B cell (primary cell): ENCODE data around the gene UBAC2. TPM values are rescaled to one million over a fixed set of nuclear protein-coding genes. Genes with fewer than 3 reads are reported as not detected.
"Not testable (repeated sequence)": the region's sequence is repeated elsewhere in the genome, so short reads cannot be mapped to it uniquely, and the experiment has no call there.

ENCODE experiments used
- ATAC-seq: fragments of 200-7000 bp; cut with Tn5 transposase; one replicate; pipeline ENCODE4 v1.10.0; 2021; ENCODE audit warnings: low read depth, mild to moderate bottlenecking, moderate number of reproducible peaks, moderate library complexity
- CTCF ChIA-PET: fragments of 350-600 bp; sonication (Branson Sonifier 250); formaldehyde crosslinking; loops from one replicate; lab custom pipeline; 2021; ENCODE audit warnings: antibody characterized with exemption, inconsistent platforms; lab: Charles Lee
- POLR2A ChIA-PET: fragments of 350-600 bp; sonication (Branson Sonifier 250); formaldehyde crosslinking; loops from one replicate; lab custom pipeline; 2021; ENCODE audit warnings: antibody characterized with exemption; lab: Charles Lee
- DNase-seq: peaks from one replicate; pipeline ENCODE4 v3.0.0; 2013
- H2AFZ ChIP-seq: 2 replicates; pipeline ENCODE4 v1.6.1; 2012; ENCODE audit warnings: mild to moderate bottlenecking, low read depth, low read length; ENCODE audit not compliant: insufficient read depth, poor library complexity, severe bottlenecking
- H3K27ac ChIP-seq, 2 donors: 1 replicate in 1 of 2; 2 replicates in 1 of 2; pipeline ENCODE4 v1.5.1; 2012 to 2013; ENCODE audit warnings: low read length in 2 of 2, mild to moderate bottlenecking in 2 of 2, moderate library complexity in 1 of 2
- H3K27me3 ChIP-seq, 4 experiments: fragments of 200-600 bp in 1 of 4; sonication (generic) in 1 of 4; replicated peaks in 1 of 4; 1 replicate in 2 of 4; 2 replicates in 2 of 4; pipeline versions ENCODE4 v1.6.1 to v1.7.0; 2013 to 2016; ENCODE audit warnings: low read length in 3 of 4, mild to moderate bottlenecking in 2 of 4, mixed read lengths in 1 of 4, moderate library complexity in 1 of 4; ENCODE audit not compliant: insufficient read depth in 4 of 4, control insufficient read depth in 3 of 4; ENCODE audit errors: control extremely low read depth in 1 of 4
- H3K36me3 ChIP-seq, 2 experiments: replicated peaks in 1 of 2; 1 replicate in 1 of 2; 2 replicates in 1 of 2; pipeline versions ENCODE4 v1.6.1 to v1.7.1; 2013; ENCODE audit warnings: low read length in 1 of 2; ENCODE audit not compliant: insufficient read depth in 2 of 2, control insufficient read depth in 1 of 2; ENCODE audit errors: control extremely low read depth in 1 of 2, extremely low read depth in 1 of 2
- H3K4me1 ChIP-seq, 2 donors: fragments of 200-600 bp in 1 of 2; sonication (generic) in 1 of 2; 1 replicate in 1 of 2; 2 replicates in 1 of 2; pipeline versions ENCODE4 v1.5.1 to v1.6.1; 2013 to 2017; ENCODE audit warnings: low read length in 2 of 2; ENCODE audit not compliant: control insufficient read depth in 2 of 2, insufficient read depth in 2 of 2
- H3K4me2 ChIP-seq: replicated peaks from 2 replicates; pipeline ENCODE3; 2012; ENCODE audit warnings: mild to moderate bottlenecking, low read depth, low read length; ENCODE audit not compliant: poor library complexity, severe bottlenecking
- H3K4me3 ChIP-seq, 5 experiments: fragments of 200-600 bp in 1 of 5; sonication (generic) in 1 of 5; 1 replicate in 3 of 5; 2 replicates in 2 of 5; pipeline versions ENCODE4 v1.5.1 to v1.7.0; 2011 to 2016; ENCODE audit warnings: low read length in 4 of 5, mild to moderate bottlenecking in 4 of 5, low read depth in 2 of 5, control low read depth in 1 of 5, moderate library complexity in 1 of 5; ENCODE audit not compliant: insufficient read depth in 1 of 5; ENCODE audit errors: control extremely low read depth in 1 of 5, extremely low read depth in 1 of 5
- H3K79me2 ChIP-seq: fragments of 200-600 bp; sonication (generic); one replicate; pipeline ENCODE4 v1.6.0; 2016; ENCODE audit warnings: low read length; ENCODE audit not compliant: control insufficient read depth, insufficient read depth
- H3K9ac ChIP-seq: fragments of 200-600 bp; sonication (generic); 2 replicates; pipeline ENCODE4 v1.6.1; 2017; ENCODE audit warnings: mild to moderate bottlenecking, low read length, moderate library complexity
- H3K9me3 ChIP-seq, 3 donors: one replicate each; pipeline versions ENCODE4 v1.6.1 to v1.7.1; 2013; ENCODE audit warnings: low read length in 2 of 3; ENCODE audit not compliant: control insufficient read depth in 2 of 3, insufficient read depth in 1 of 3; ENCODE audit errors: control extremely low read depth in 1 of 3
- H4K20me1 ChIP-seq: 2 replicates; pipeline ENCODE4 v1.6.0; 2012; ENCODE audit warnings: mild to moderate bottlenecking, low read length; ENCODE audit not compliant: insufficient read depth, control insufficient read depth, poor library complexity, severe bottlenecking
- H3K27ac Mint-ChIP-seq: one replicate; pipeline ENCODE4 v1.8.0; 2021; ENCODE audit warnings: mixed read lengths
- H3K27me3 Mint-ChIP-seq: one replicate; pipeline ENCODE4 v1.8.0; 2021; ENCODE audit warnings: mixed read lengths
- H3K4me1 Mint-ChIP-seq: one replicate; pipeline ENCODE4 v1.8.0; 2021; ENCODE audit warnings: mixed read lengths
- H3K4me3 Mint-ChIP-seq: one replicate; pipeline ENCODE4 v1.8.0; 2021; ENCODE audit warnings: mixed read lengths
- H3K9me3 Mint-ChIP-seq: one replicate; pipeline ENCODE4 v1.8.0; 2022; ENCODE audit warnings: mixed read lengths; ENCODE audit not compliant: insufficient read depth
- EZH2 ChIP-seq: IDR thresholded peaks from 2 replicates; pipeline ENCODE4 v1.6.1; 2012; ENCODE audit warnings: borderline replicate concordance, low read depth, mild to moderate bottlenecking, moderate library complexity, low read length; ENCODE audit not compliant: insufficient read depth, poor library complexity, severe bottlenecking
- WGBS: methylation state at CpG from one replicate; pipeline ENCODE4 v1.1.5; 2013; ENCODE audit warnings: missing lambda C conversion rate; ENCODE audit not compliant: insufficient coverage; 5-methylcytosine and 5-hydroxymethylcytosine counted together
- intact Hi-C: fragments of 100-400 bp; cut with micrococcal nuclease; formaldehyde crosslinking; loops from one replicate; pipeline ENCODE4 v1.10.0; 2022
- polyA plus RNA-seq: library from polyadenylated mRNA; depleted of rRNA; stranded (reverse); fragments of >200 nt; gene quantifications from 2 replicates; pipeline ENCODE4 v1.2.3, GENCODE V29; 2012
- total RNA-seq, 2 donors: library from RNA; stranded (reverse); fragments of 120-200 nt in 1 of 2; gene quantifications; 1 replicate in 1 of 2; 2 replicates in 1 of 2; pipeline versions ENCODE4 v1.2.3 to v1.2.4, GENCODE V29; 2013 to 2022
- TF ChIP-seq, protein P1 (sequence below): fragments of 200-600 bp; IDR thresholded peaks from one replicate; pipeline ENCODE4 v1.8.0; 2022; ENCODE audit warnings: antibody characterized with exemption, mild to moderate bottlenecking

The UBAC2 gene
- total and polyA plus RNA-seq, 2 donors (not counting 1 experiment from before 2014, with no cell fraction given): 56.3 to 60.8 TPM

DNA sequence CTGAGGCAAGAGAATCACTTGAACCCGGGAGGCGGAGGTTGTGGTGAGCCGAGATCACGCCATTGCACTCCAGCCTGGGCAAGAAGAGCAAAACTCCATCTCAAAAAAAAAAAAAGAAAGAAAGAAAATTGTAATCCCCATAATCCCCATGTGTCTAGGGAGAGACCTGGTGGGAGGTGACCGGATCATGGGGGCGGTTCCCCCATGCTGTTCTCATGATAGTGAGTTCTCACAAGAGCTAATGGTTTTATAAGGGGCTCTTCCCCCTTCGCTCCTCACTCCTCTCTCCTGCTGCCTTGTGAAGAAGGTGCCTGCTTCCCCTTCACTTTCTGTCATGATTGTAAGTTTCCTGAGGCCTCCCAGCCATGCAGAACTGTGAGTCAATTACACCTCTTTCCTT, 192.7 kb downstream of the UBAC2 start:
- CTCF ChIA-PET: interaction anchor here (1.5 to 3.9 kb wide), 3 partner anchors 17 to 123 kb away, joined by 3 to 26 read pairs (median 8); no protein-coding TSS in a partner anchor
- no CpG with 5 or more reads among the region's 7 CpGs for WGBS
- peaks cover 10% of the 10 kb centered on the region for H3K79me2 ChIP-seq

DNA sequence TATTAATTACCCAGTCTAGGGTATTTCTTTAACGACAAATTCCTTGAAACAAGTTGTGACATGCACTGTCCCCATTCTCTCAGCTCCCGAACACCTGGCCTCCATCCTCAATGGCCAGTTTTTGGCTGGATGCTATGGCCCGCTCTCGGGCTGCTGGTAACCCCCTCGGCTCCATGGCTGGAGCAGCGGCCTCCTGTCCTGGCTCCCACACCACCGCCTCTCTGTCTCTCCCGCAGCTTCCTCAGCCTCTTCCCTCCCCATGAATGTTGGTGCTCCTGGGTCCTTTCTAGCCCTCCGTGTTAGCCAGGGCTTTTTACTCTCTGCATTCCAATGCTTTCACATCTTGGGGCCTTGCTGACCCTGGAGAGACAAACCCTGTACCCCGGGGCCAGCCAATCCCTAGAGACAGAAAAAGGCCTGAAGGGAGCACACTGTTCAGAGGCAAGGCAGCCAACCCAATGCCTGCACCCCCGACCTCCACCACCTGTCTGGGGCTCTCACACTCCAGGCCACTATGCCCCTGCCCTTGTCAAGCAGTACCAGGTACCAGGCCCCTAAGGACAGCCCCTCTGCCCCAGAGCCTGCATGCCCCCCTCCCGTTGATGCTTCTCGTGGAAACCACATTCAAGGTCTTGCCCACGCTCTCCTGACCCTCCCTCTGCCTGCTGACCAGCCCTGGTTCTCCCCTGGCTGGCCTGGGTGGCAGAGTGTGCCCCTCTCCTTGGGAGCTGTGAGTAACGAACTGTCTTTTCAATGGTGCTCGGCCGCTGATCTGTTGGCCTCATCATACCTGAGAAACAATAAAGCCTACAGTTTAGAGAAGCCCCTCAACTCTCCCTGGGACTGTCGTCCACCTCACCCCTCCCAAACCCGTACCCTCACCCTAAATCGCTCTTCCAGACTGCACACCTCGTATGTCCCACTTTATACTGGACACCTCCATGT, 193.4 kb downstream of the UBAC2 start:
- Histone ChIP-seq H2AFZ (no peak overlapping the region), H3K27me3 (no peaks in the 10 kb centered on the region), H3K9ac (no peak overlapping the region), H4K20me1 (no peaks in the 10 kb centered on the region), H3K9me3 (peaks cover 0 to 8% (median 0%) of the 10 kb centered on the region in 3 donors), H3K36me3 (no peaks in the 10 kb centered on the region), H3K79me2 (peaks cover 7% of the 10 kb centered on the region), H3K4me1 (no peaks in the 10 kb centered on the region), H3K4me2 (no peak overlapping the region), H3K4me3 (no peak overlapping the region), H3K27ac (no peak overlapping the region)
- Mint-ChIP-seq H3K27me3 (no peaks in the 10 kb centered on the region), H3K4me3 (no peak overlapping the region), H3K9me3 (no peaks in the 10 kb centered on the region), H3K27ac (no peak overlapping the region), H3K4me1 (no peaks in the 10 kb centered on the region)
- WGBS: 98% methylated on average over 20 of the region's 21 CpGs
- ATAC-seq (no peak), DNase-seq (no peak)
- ChIA-PET POLR2A (no interaction called here), CTCF (interaction anchor here (1.5 to 3.9 kb wide), 3 partner anchors 18 to 124 kb away, joined by 3 to 26 read pairs (median 8); no protein-coding TSS in a partner anchor)
- TF ChIP-seq, protein P1, sequence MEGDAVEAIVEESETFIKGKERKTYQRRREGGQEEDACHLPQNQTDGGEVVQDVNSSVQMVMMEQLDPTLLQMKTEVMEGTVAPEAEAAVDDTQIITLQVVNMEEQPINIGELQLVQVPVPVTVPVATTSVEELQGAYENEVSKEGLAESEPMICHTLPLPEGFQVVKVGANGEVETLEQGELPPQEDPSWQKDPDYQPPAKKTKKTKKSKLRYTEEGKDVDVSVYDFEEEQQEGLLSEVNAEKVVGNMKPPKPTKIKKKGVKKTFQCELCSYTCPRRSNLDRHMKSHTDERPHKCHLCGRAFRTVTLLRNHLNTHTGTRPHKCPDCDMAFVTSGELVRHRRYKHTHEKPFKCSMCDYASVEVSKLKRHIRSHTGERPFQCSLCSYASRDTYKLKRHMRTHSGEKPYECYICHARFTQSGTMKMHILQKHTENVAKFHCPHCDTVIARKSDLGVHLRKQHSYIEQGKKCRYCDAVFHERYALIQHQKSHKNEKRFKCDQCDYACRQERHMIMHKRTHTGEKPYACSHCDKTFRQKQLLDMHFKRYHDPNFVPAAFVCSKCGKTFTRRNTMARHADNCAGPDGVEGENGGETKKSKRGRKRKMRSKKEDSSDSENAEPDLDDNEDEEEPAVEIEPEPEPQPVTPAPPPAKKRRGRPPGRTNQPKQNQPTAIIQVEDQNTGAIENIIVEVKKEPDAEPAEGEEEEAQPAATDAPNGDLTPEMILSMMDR: no peak
- TF ChIP-seq EZH2: no peak
- intact Hi-C loops: no loop called here

More for the DNA sequence above, 192.7 kb downstream of the UBAC2 start:
- H3K9me3 Mint-ChIP-seq, intact Hi-C loops, H2AFZ ChIP-seq, H3K4me2 ChIP-seq, H3K9ac ChIP-seq, H3K27ac ChIP-seq, H3K4me3 ChIP-seq, H3K27me3 Mint-ChIP-seq, DNase-seq, H3K36me3 ChIP-seq, H3K27me3 ChIP-seq, H4K20me1 ChIP-seq, H3K9me3 ChIP-seq, H3K4me1 ChIP-seq, H3K27ac Mint-ChIP-seq, ATAC-seq, H3K4me3 Mint-ChIP-seq, POLR2A ChIA-PET, H3K4me1 Mint-ChIP-seq: not testable (repeated sequence)
